Mesothelial cell of epicardium (in vitro differentiated cells): ENCODE data around the gene CTNNA2. TPM values are rescaled to one million over a fixed set of nuclear protein-coding genes. Genes with fewer than 3 reads are reported as not detected.

Source experiments
- DNase-seq, 2 experiments: peaks; one replicate each; pipeline ENCODE4 v3.0.0; 2021; ENCODE audit warnings: low spot score in 2 of 2; ENCODE audit not compliant: unreplicated experiment in 2 of 2
- H3K27ac Mint-ChIP-seq: 2 replicates; pipeline ENCODE4 v1.8.0; 2021; ENCODE audit warnings: mixed read lengths
- H3K27me3 Mint-ChIP-seq: 2 replicates; pipeline ENCODE4 v1.8.0; 2021; ENCODE audit warnings: low read depth, mixed read lengths
- H3K36me3 Mint-ChIP-seq: 2 replicates; pipeline ENCODE4 v1.8.0; 2021; ENCODE audit warnings: mixed read lengths
- H3K4me1 Mint-ChIP-seq: 2 replicates; pipeline ENCODE4 v1.8.0; 2021; ENCODE audit warnings: mixed read lengths
- H3K4me3 Mint-ChIP-seq: 2 replicates; pipeline ENCODE4 v1.8.0; 2021; ENCODE audit warnings: mild to moderate bottlenecking, moderate library complexity, mixed read lengths
- H3K9me3 Mint-ChIP-seq: 2 replicates; pipeline ENCODE4 v1.8.0; 2021; ENCODE audit warnings: mixed read lengths
- CTCF ChIP-seq: fragments of 200-600 bp; sonication (generic); IDR thresholded peaks from one replicate; pipeline ENCODE4 v1.5.0; 2021; ENCODE audit warnings: antibody characterized with exemption; ENCODE audit not compliant: unreplicated experiment
- total RNA-seq: library from RNA; stranded (reverse); gene quantifications from 3 replicates; pipeline ENCODE4 v1.2.1, GENCODE V29; 2021

CTNNA2 gene
- total RNA-seq, 1 donor from 2014 or later = 4.9 TPM

- no peak overlapping the region for H3K4me3 Mint-ChIP-seq
- no peaks in the 10 kb centered on the region for H3K36me3 Mint-ChIP-seq
Measured at GRCh38 chr2:79771493-79771892, 258.6 kb downstream of the CTNNA2 start.

GRCh38 chr2:79774016-79774415 lies 261.2 kb downstream of the CTNNA2 start:
- Mint-ChIP-seq H3K4me1 (peaks cover 4% of the 10 kb centered on the region), H3K27ac (no peak overlapping the region), H3K27me3 (no peaks in the 10 kb centered on the region), H3K9me3 (no peaks in the 10 kb centered on the region), H3K36me3 (no peaks in the 10 kb centered on the region), H3K4me3 (no peak overlapping the region)
- DNase-seq = no peak
- TF ChIP-seq CTCF = no peak

More at GRCh38 chr2:79771493-79771892, 258.6 kb downstream of the CTNNA2 start:
- H3K9me3 Mint-ChIP-seq = no peaks in the 10 kb centered on the region
- no peak overlapping the region for H3K27ac Mint-ChIP-seq
- DNase-seq = no peak
- H3K27me3 Mint-ChIP-seq = no peaks in the 10 kb centered on the region
- H3K4me1 Mint-ChIP-seq = no peaks in the 10 kb centered on the region
- TF ChIP-seq CTCF = no peak

- no peaks in the 10 kb centered on the region for H3K36me3 Mint-ChIP-seq
- no peaks in the 10 kb centered on the region for H3K9me3 Mint-ChIP-seq
- peaks cover 4% of the 10 kb centered on the region for H3K4me1 Mint-ChIP-seq
- no peak for TF ChIP-seq CTCF
- H3K27ac Mint-ChIP-seq = no peak overlapping the region
- H3K27me3 Mint-ChIP-seq = no peaks in the 10 kb centered on the region
- no peak overlapping the region for H3K4me3 Mint-ChIP-seq
- no peak for DNase-seq
Measured at GRCh38 chr2:79776461-79776860, 263.6 kb downstream of the CTNNA2 start.

GRCh38 chr2:79780781-79781180 lies 267.9 kb downstream of the CTNNA2 start:
- H3K27me3 Mint-ChIP-seq = no peaks in the 10 kb centered on the region
- DNase-seq = no peak
- H3K4me1 Mint-ChIP-seq = peaks cover 4% of the 10 kb centered on the region
- no peaks in the 10 kb centered on the region for H3K9me3 Mint-ChIP-seq
- no peaks in the 10 kb centered on the region for H3K36me3 Mint-ChIP-seq
- TF ChIP-seq CTCF = no peak
- H3K27ac Mint-ChIP-seq = no peak overlapping the region
- no peak overlapping the region for H3K4me3 Mint-ChIP-seq

- Mint-ChIP-seq H3K27me3 (no peaks in the 10 kb centered on the region), H3K27ac (no peak overlapping the region), H3K4me3 (no peak overlapping the region), H3K9me3 (no peaks in the 10 kb centered on the region), H3K4me1 (no peaks in the 10 kb centered on the region), H3K36me3 (no peaks in the 10 kb centered on the region)
- TF ChIP-seq CTCF = no peak
- no peak for DNase-seq
Measured at GRCh38 chr2:79782576-79783452, 270.0 kb downstream of the CTNNA2 start.
